ENCODE results near the gene TOR1AIP1.

TOR1AIP1 gene

GRCh38 chr1:179910934-179911333 lies 28.8 kb downstream of the TOR1AIP1 start:
- DNase-seq (ENCODE audit: low read depth in 2 of 2) = no peak
- no peak overlapping the region for H3K4me3 ChIP-seq (replicated peaks in 1 of 2; ENCODE audit: low read depth in 2 of 2, low read length in 2 of 2)
- TF ChIP-seq CTCF (IDR thresholded peaks at IDR 0.05; ENCODE audit: low read depth, low read length) = no peak

GRCh38 chr1:179911812-179912211 lies 29.7 kb downstream of the TOR1AIP1 start:
- DNase-seq (ENCODE audit: low read depth in 2 of 2) = no peak
- no peak for TF ChIP-seq CTCF (IDR thresholded peaks at IDR 0.05; ENCODE audit: low read depth, low read length)
- H3K4me3 ChIP-seq (replicated peaks in 1 of 2; ENCODE audit: low read depth in 2 of 2, low read length in 2 of 2) = no peak overlapping the region

GRCh38 chr1:179917601-179918429 lies 35.7 kb downstream of the TOR1AIP1 start:
- DNase-seq (ENCODE audit: low read depth in 2 of 2) = no peak
- TF ChIP-seq CTCF (IDR thresholded peaks at IDR 0.05; ENCODE audit: low read depth, low read length) = no peak
- no peak overlapping the region for H3K4me3 ChIP-seq (replicated peaks in 1 of 2; ENCODE audit: low read depth in 2 of 2, low read length in 2 of 2)

GRCh38 chr1:179921472-179921871 lies 39.4 kb downstream of the TOR1AIP1 start:
- no peak for TF ChIP-seq CTCF (IDR thresholded peaks at IDR 0.05; ENCODE audit: low read depth, low read length)
- no peak overlapping the region for H3K4me3 ChIP-seq (replicated peaks in 1 of 2; ENCODE audit: low read depth in 2 of 2, low read length in 2 of 2)
- DNase-seq (ENCODE audit: low read depth in 2 of 2) = no peak

- no peak for DNase-seq (ENCODE audit: low read depth in 2 of 2)
- TF ChIP-seq CTCF (IDR thresholded peaks at IDR 0.05; ENCODE audit: low read depth, low read length) = no peak
These were observed 40.1 kb downstream of the TOR1AIP1 start for GRCh38 chr1:179921981-179922872.

GRCh38 chr1:179923029-179923428 lies 40.9 kb downstream of the TOR1AIP1 start:
- TF ChIP-seq CTCF (IDR thresholded peaks at IDR 0.05; ENCODE audit: low read depth, low read length) = no peak
- no peak for DNase-seq (ENCODE audit: low read depth in 2 of 2)
- H3K4me3 ChIP-seq (replicated peaks in 1 of 2; ENCODE audit: low read depth in 2 of 2, low read length in 2 of 2) = no peak overlapping the region

More at GRCh38 chr1:179921981-179922872, 40.1 kb downstream of the TOR1AIP1 start:
- H3K4me3 ChIP-seq (replicated peaks in 1 of 2; ENCODE audit: low read depth in 2 of 2, low read length in 2 of 2) = no peak overlapping the region

Measured in cardiac fibroblast (primary cell).